Peyer's patch (tissue), 4 donors: ENCODE data around the gene CRYGA. TPM values are rescaled to one million over a fixed set of nuclear protein-coding genes. Genes with fewer than 3 reads are reported as not detected.
"Not testable (repeated sequence)": the region's sequence is repeated elsewhere in the genome, so short reads cannot be mapped to it uniquely, and the experiment has no call there.

Experiments used
- DNase-seq, 3 donors: peaks; one replicate each; pipeline ENCODE4 v3.0.0-alpha.2; 2017 to 2019
- H3K27ac ChIP-seq, 4 donors: fragments of 200-600 bp; sonication (generic); one replicate each; pipeline ENCODE4 v1.5.1; 2016 to 2019
- H3K27me3 ChIP-seq, 2 donors: fragments of 200-600 bp; sonication (generic); one replicate each; pipeline ENCODE4 v1.5.1; 2019
- H3K36me3 ChIP-seq, 3 donors: fragments of 200-600 bp; sonication (generic); one replicate each; pipeline ENCODE4 v1.5.1; 2016 to 2019
- H3K4me1 ChIP-seq, 4 donors: fragments of 200-600 bp; sonication (generic); one replicate each; pipeline ENCODE4 v1.5.1; 2016 to 2019
- H3K4me3 ChIP-seq, 4 donors: fragments of 200-600 bp; sonication (generic); 1 replicate in 3 of 4; 2 replicates in 1 of 4; pipeline ENCODE4 v1.5.1; 2016 to 2019; ENCODE audit warnings: mild to moderate bottlenecking in 1 of 4
- H3K9me3 ChIP-seq, 4 donors: fragments of 200-600 bp; sonication (generic); one replicate each; pipeline ENCODE4 v1.5.1; 2016 to 2019; ENCODE audit warnings: mild to moderate bottlenecking in 1 of 4
- POLR2A ChIP-seq, 2 donors: fragments of 450-650 bp; IDR thresholded peaks; one replicate each; pipeline ENCODE4 v1.5.1; 2017; ENCODE audit warnings: antibody characterized with exemption in 2 of 2, mild to moderate bottlenecking in 2 of 2, moderate library complexity in 2 of 2
- total RNA-seq, 4 donors: library from RNA; depleted of rRNA; stranded (reverse); fragments of >200 nt; gene quantifications; one replicate each; pipeline ENCODE4 v1.1.0, GENCODE V29; 2016
- TF ChIP-seq, protein P1 (sequence below), 6 experiments: fragments of 450-650 bp in 4 of 6; fragments of 200-600 bp in 2 of 6; sonication (generic) in 1 of 6; IDR thresholded peaks; one replicate each; pipeline ENCODE4 v1.5.1; 2017 to 2019; ENCODE audit warnings: antibody characterized with exemption in 6 of 6, mild to moderate bottlenecking in 3 of 6, moderate library complexity in 1 of 6

Gene CRYGA
- total RNA-seq, 4 donors from 2014 or later, result not detected

DNA sequence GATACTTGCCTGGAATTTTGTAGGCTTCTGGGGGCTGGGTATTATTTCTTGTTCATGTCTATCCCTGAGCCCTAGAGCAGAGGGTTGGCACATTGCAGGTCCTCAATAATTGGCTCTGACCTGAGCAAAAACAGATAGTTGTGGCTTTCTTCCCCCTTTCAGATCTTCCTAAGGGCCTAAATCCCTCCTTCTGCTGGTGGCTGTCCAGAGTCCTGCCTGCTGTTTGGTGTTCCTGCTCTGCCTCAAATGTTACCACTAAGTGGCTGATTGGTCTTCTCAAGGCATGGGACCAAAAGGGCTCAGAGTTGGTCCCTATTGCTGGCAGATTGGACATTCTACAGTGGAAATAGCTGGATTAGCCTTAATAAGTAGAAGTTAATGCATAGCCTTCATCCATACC is 16.4 kb downstream of the CRYGA start:
- no peak overlapping the region for H3K27ac ChIP-seq
- no peak overlapping the region for H3K4me3 ChIP-seq
- DNase-seq, result no peak
- no peaks in the 10 kb centered on the region for H3K9me3 ChIP-seq
- H3K4me1 ChIP-seq, result peaks cover 0 to 4% (median 0%) of the 10 kb centered on the region in 4 donors
- TF ChIP-seq POLR2A (IDR thresholded peaks at IDR 0.05), result no peak
- TF ChIP-seq, protein P1, sequence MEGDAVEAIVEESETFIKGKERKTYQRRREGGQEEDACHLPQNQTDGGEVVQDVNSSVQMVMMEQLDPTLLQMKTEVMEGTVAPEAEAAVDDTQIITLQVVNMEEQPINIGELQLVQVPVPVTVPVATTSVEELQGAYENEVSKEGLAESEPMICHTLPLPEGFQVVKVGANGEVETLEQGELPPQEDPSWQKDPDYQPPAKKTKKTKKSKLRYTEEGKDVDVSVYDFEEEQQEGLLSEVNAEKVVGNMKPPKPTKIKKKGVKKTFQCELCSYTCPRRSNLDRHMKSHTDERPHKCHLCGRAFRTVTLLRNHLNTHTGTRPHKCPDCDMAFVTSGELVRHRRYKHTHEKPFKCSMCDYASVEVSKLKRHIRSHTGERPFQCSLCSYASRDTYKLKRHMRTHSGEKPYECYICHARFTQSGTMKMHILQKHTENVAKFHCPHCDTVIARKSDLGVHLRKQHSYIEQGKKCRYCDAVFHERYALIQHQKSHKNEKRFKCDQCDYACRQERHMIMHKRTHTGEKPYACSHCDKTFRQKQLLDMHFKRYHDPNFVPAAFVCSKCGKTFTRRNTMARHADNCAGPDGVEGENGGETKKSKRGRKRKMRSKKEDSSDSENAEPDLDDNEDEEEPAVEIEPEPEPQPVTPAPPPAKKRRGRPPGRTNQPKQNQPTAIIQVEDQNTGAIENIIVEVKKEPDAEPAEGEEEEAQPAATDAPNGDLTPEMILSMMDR (IDR thresholded peaks at IDR 0.05), result no peak
- H3K36me3 ChIP-seq, result no peaks in the 10 kb centered on the region
- no peaks in the 10 kb centered on the region for H3K27me3 ChIP-seq

DNA sequence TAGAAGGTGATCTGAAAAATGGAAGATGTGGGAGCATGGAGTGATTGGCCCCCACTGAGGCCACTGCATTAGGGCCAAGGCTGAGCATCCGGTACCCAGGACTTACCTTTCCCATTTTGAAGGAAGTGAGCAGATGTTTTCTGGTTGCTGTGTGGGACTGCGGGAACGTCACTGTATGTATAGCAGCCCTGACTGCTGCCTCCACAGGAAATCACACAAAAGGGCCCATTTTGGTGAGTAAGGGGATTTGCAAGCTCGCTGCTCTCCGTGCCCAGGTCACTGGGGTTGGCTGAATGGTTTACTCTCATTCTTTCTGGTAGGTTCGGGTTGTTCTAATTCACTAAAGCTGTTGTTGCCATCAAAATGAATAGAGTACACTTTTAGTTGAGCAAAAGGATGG is 17.4 kb downstream of the CRYGA start, which contains the start of gene CRYGB:
TSS of gene CRYGB (minus strand) at position 153 of the 400 bp plus-strand sequence. CDS start at position 115, 38 bp downstream.
- no peaks in the 10 kb centered on the region for H3K27me3 ChIP-seq
- no peaks in the 10 kb centered on the region for H3K36me3 ChIP-seq
- peaks cover 0 to 4% (median 0%) of the 10 kb centered on the region in 4 donors for H3K4me1 ChIP-seq
- no peaks in the 10 kb centered on the region for H3K9me3 ChIP-seq
- DNase-seq, result no peak
- TF ChIP-seq POLR2A (IDR thresholded peaks at IDR 0.05), result no peak
- TF ChIP-seq, protein P1 (IDR thresholded peaks at IDR 0.05), result no peak
- H3K4me3 ChIP-seq, result no peak within 1 kb of the TSS
- H3K27ac ChIP-seq, result no peak within 1 kb of the TSS

DNA sequence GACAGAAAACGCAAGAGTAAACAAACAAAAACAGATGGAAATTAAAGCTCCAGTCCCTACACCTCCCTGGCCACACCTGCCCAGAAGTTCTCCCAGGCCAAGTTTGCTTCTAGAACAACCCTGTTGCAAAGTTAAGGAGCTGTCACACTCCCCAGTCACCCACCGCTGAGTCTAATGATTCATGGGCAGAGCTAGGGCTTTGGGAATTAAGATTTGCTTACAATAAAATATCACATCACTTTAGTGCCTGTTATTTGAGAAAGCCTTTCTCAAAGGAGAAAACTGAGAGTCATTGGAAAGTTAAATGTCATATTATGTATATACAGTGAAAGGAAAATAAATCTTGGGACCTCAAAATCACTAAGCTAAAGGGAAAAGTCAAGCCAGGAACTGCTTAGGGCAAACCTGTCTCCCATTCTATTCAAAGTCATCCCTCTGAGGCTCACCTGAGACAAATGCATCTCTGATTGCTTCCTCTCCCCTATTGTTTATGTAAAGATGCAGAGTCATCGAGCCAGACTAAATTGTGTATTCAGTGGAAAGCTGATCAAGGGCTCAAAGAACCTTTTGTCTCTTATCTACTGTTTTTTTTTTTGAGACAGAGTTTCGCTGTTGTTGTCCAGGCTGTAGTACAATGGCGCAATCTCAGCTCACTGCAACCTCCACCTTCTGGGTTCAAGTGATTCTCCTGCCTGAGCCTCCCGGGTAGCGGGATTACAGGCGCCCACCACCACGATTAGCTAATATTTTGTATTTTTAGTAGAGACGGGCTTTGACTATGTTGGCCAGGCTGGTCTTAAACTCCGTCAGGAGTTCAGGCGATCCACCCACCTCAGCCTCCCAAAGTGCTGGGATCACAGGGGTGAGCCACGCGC is 20.2 kb downstream of the CRYGA start:
- TF ChIP-seq, protein P1 (IDR thresholded peaks at IDR 0.05), result no peak
- TF ChIP-seq POLR2A (IDR thresholded peaks at IDR 0.05), result no peak
- no peaks in the 10 kb centered on the region for H3K27me3 ChIP-seq
- no peak for DNase-seq
- H3K4me3 ChIP-seq, result no peak overlapping the region
- no peaks in the 10 kb centered on the region for H3K36me3 ChIP-seq
- no peaks in the 10 kb centered on the region for H3K9me3 ChIP-seq
- no peak overlapping the region for H3K27ac ChIP-seq
- peaks cover 0 to 4% (median 0%) of the 10 kb centered on the region in 4 donors for H3K4me1 ChIP-seq

DNA sequence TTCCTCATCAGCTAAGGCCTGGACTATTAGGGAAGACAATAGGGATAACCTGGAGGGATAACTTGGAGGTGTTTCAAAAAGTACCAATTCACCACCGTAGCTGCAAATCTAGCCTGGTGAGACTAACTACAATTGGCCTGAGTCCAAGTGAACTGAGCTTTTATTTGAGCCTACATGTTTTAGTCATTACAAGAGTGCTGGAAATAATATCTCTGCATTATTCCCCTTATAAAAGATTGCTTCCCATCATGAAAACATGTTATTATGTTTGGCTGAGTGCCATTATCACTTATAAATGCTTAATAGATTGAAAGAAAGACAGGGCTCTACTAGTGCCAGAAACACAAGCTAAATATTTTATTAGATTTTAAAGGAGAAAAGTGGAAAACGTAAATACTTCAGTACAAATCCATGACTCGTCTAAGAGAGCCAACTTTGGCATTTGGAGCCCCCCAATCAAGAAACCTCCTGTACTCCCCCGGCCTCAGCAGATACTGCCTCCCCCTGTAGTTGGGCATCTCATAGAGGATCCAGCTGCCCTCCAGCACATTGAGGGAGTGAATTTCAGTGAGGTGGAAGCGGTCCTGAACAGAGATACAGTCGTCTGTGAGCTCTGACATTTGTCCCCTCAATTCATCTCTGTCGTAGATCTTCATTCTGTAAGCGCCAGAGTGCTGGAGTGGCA is 21.0 kb downstream of the CRYGA start:
- no peak for DNase-seq
- Histone ChIP-seq H3K27ac (no peak overlapping the region), H3K27me3 (no peaks in the 10 kb centered on the region), H3K4me3 (no peak overlapping the region), H3K36me3 (no peaks in the 10 kb centered on the region), H3K4me1 (peaks cover 0 to 4% (median 0%) of the 10 kb centered on the region in 4 donors), H3K9me3 (no peaks in the 10 kb centered on the region)
- TF ChIP-seq, protein P1 (IDR thresholded peaks at IDR 0.05), result no peak
- no peak for TF ChIP-seq POLR2A (IDR thresholded peaks at IDR 0.05)

DNA sequence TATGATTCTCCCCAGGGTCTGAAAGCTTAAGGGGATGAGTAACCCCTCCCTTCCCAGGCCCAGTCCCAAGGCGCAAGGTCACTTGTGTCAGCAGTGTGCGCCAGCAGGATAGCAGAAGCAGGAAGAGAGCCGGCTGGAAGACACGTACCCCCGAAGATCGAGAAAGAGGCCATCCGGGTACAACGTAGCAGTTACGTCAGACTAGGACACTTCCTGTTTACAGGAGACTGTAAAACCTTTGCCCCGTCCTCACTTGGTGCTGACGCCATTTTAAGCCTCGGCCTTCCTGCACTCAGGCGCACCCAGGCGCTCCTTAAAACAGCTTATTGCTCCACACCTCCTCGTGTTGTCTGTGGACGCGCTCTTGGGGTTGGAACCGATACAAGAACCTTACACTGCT is 23.9 kb downstream of the CRYGA start:
- no peaks in the 10 kb centered on the region for H3K9me3 ChIP-seq
- TF ChIP-seq, protein P1 (IDR thresholded peaks at IDR 0.05), result no peak
- no peak for TF ChIP-seq POLR2A (IDR thresholded peaks at IDR 0.05)
- H3K4me3 ChIP-seq, result no peak overlapping the region
- no peak overlapping the region for H3K27ac ChIP-seq
- no peaks in the 10 kb centered on the region for H3K27me3 ChIP-seq
- H3K4me1 ChIP-seq, result peaks cover 0 to 18% (median 1%) of the 10 kb centered on the region in 4 donors
- no peaks in the 10 kb centered on the region for H3K36me3 ChIP-seq
- DNase-seq, result no peak

DNA sequence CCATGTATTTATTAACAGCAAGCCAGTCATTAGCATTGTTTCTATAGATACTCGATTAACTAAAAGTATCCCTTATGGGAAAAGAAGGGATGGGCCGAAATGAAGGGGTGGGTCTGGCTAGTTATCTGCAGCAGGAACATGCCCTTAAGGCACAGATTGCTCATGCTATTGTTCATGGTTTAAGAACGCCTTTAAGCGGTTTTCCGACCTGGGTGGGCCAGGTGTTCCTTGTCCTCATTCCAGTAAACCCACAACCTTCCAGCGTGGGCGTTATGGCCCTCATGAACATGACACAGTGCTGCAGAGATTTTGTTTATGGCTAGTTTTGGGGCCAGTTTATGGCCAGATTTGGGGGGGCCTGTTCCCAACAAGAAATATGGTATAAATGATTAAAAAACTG is 25.1 kb downstream of the CRYGA start:
- H3K4me1 ChIP-seq, result peaks cover 0 to 20% (median 1%) of the 10 kb centered on the region in 4 donors
- not testable (repeated sequence) for H3K4me3 ChIP-seq, H3K27me3 ChIP-seq, H3K9me3 ChIP-seq, DNase-seq, H3K36me3 ChIP-seq, H3K27ac ChIP-seq
